ENCODE results near the gene LRRC8E. TPM values are rescaled to one million over a fixed set of nuclear protein-coding genes. Genes with fewer than 3 reads are reported as not detected.

Gene LRRC8E
- total and polyA plus RNA-seq, 3 donors from 2014 or later: 0.79 to 1.4 (median 0.92) TPM

GRCh38 chr19:7918615-7919421 is 30.5 kb downstream of the LRRC8E start:
- Histone ChIP-seq H3K36me3 (ENCODE audit: low read depth, missing control alignments) (no peaks in the 10 kb centered on the region), H3K27me3 (no peaks in the 10 kb centered on the region), H3K9me3 (no peaks in the 10 kb centered on the region), H3K4me3 (no peak overlapping the region), H3K4me1 (peaks cover 32% of the 10 kb centered on the region), H3K27ac (no peak overlapping the region)
- 41 to 62% methylated on average over 27 to 42 of the region's 42 CpGs for WGBS, 2 donors
- DNase-seq: no peak
- TF ChIP-seq POLR2A (IDR thresholded peaks at IDR 0.05) (no peak), CTCF (IDR thresholded peaks at IDR 0.05) (no peak)
- intact Hi-C loops (cut with DNase I; ENCODE audit: low total_unique reads): no loop called here

GRCh38 chr19:7919610-7920518 is 31.6 kb downstream of the LRRC8E start, which contains the start of gene SNAPC2:
SNAPC2 (plus strand) TSS chr19:7920338; CDS start chr19:7920367, 29 bp downstream.
- Histone ChIP-seq H3K4me1 (peaks cover 41% of the 10 kb centered on the region), H3K9me3 (no peaks in the 10 kb centered on the region), H3K36me3 (ENCODE audit: low read depth, missing control alignments) (no peaks in the 10 kb centered on the region), H3K4me3 (peak within 1 kb of the TSS; percentile 68 to 79), H3K27me3 (no peaks in the 10 kb centered on the region), H3K27ac (peak within 1 kb of the TSS; percentile 80 to 92)
- no peak for TF ChIP-seq POLR2A (IDR thresholded peaks at IDR 0.05)
- no peak for TF ChIP-seq CTCF (IDR thresholded peaks at IDR 0.05)
- DNase-seq: peak; percentile 95
- intact Hi-C loops (cut with DNase I; ENCODE audit: low total_unique reads): no loop called here
- 9 to 14% methylated on average over 30 to 60 of the region's 62 CpGs for WGBS, 2 donors

- H3K27ac ChIP-seq: peak overlapping the region; percentile 80 to 92
- WGBS, 2 donors: 2% methylated on average over 49 to 60 of the region's 62 CpGs
- no peaks in the 10 kb centered on the region for H3K9me3 ChIP-seq
- intact Hi-C loops (cut with DNase I; ENCODE audit: low total_unique reads): no loop called here
- TF ChIP-seq POLR2A (IDR thresholded peaks at IDR 0.05) (no peak), CTCF (IDR thresholded peaks at IDR 0.05) (no peak)
- peak; percentile 100 for DNase-seq
- no peaks in the 10 kb centered on the region for H3K36me3 ChIP-seq (ENCODE audit: low read depth, missing control alignments)
- no peaks in the 10 kb centered on the region for H3K27me3 ChIP-seq
- peak overlapping the region; percentile 68 to 79 for H3K4me3 ChIP-seq
- peaks cover 41% of the 10 kb centered on the region for H3K4me1 ChIP-seq
Measured at GRCh38 chr19:7920519-7921301, 32.4 kb downstream of the LRRC8E start.

GRCh38 chr19:7921302-7921966 is 33.1 kb downstream of the LRRC8E start:
- WGBS, 2 donors: 21 to 30% methylated on average over 4 to 14 of the region's 17 CpGs
- DNase-seq: no peak
- peaks cover 43% of the 10 kb centered on the region for H3K4me1 ChIP-seq

More at GRCh38 chr19:7921302-7921966, 33.1 kb downstream of the LRRC8E start:
- intact Hi-C loops (cut with DNase I; ENCODE audit: low total_unique reads): no loop called here
- H3K36me3 ChIP-seq (ENCODE audit: low read depth, missing control alignments): no peaks in the 10 kb centered on the region
- H3K27ac ChIP-seq: peak overlapping the region; percentile 75 to 80
- H3K4me3 ChIP-seq: peak overlapping the region; percentile 52 to 79
- no peaks in the 10 kb centered on the region for H3K9me3 ChIP-seq
- no peak for TF ChIP-seq POLR2A (IDR thresholded peaks at IDR 0.05)
- no peak for TF ChIP-seq CTCF (IDR thresholded peaks at IDR 0.05)
- no peaks in the 10 kb centered on the region for H3K27me3 ChIP-seq
